ENCODE results near the gene TRIM8.

Gene TRIM8

GRCh38 chr10:102648269-102648888, 4.1 kb downstream of the TRIM8 start:
- DNase-seq, result peak in 1 of 56 donors; percentile 49

- peak in 52 of 56 donors; percentile 17 to 87 (median 72) for DNase-seq
Observed at GRCh38 chr10:102648889-102649796, 4.9 kb downstream of the TRIM8 start.

GRCh38 chr10:102649797-102650654, 5.7 kb downstream of the TRIM8 start:
- DNase-seq, result no peak

- DNase-seq, result no peak
Observed at GRCh38 chr10:102650655-102651454, 6.6 kb downstream of the TRIM8 start.

- no peak for DNase-seq
Observed at GRCh38 chr10:102651455-102652169, 7.3 kb downstream of the TRIM8 start.

- no peak for DNase-seq
Observed at GRCh38 chr10:102652170-102652916, 8.1 kb downstream of the TRIM8 start.

- no peak for DNase-seq
Observed at GRCh38 chr10:102653060-102653459, 8.8 kb downstream of the TRIM8 start.

GRCh38 chr10:102654566-102654965, 10.3 kb downstream of the TRIM8 start:
- no peak for DNase-seq

- DNase-seq, result no peak
Observed at GRCh38 chr10:102654969-102655368, 10.7 kb downstream of the TRIM8 start.

GRCh38 chr10:102656026-102656425, 11.7 kb downstream of the TRIM8 start:
- DNase-seq, result no peak

GRCh38 chr10:102656791-102657371, 12.6 kb downstream of the TRIM8 start:
- DNase-seq, result no peak

- DNase-seq, result no peak
Observed at GRCh38 chr10:102657451-102657850, 13.2 kb downstream of the TRIM8 start.

GRCh38 chr10:102657984-102658724, 13.9 kb downstream of the TRIM8 start:
- DNase-seq, result no peak

- no peak for DNase-seq
Observed at GRCh38 chr10:102658802-102659201, 14.5 kb downstream of the TRIM8 start.

GRCh38 chr10:102660888-102661657, 16.8 kb downstream of the TRIM8 start:
- DNase-seq, result peak in 32 of 56 donors; percentile 17 to 66 (median 42)

- DNase-seq, result no peak
Observed at GRCh38 chr10:102661658-102662028, 17.4 kb downstream of the TRIM8 start.

GRCh38 chr10:102665904-102666509, 21.7 kb downstream of the TRIM8 start:
- DNase-seq, result no peak
